ENCODE data around the gene LPGAT1.

DNA sequence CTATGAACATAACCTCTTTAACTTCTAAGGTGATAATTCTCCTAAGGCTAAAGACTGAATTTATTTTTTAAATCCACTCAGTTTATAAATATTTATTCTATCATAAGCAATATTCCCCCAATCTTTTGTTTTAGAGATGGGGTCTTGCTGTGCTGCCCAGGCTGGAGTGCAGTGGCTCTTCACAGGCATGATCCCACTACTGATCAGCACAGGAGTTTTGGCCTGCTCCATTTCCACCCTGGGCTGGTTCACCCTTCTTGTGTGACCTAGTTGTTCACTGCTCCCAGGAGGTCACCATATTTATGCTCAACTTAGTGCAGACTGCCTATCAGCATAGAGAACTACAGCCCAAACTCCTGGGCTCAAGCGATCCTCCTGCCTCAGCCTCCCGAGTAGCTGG lies 38.6 kb downstream of the LPGAT1 start:
- TF ChIP-seq EZH2 (IDR thresholded peaks at IDR 0.05; ENCODE audit: borderline replicate concordance, low read depth, low read length, poor library complexity, severe bottlenecking) (no peak), CTCF (conservative IDR thresholded peaks at IDR 0.05; ENCODE audit: low read depth, low read length) (no peak)

Measured in A673 (cell line).